ENCODE results near the gene WDR74.
A peak's percentile ranks its signal among the peaks of the same experiment; 100 is the strongest.
"Not testable (repeated sequence)": the region's sequence is repeated elsewhere in the genome, so short reads cannot be mapped to it uniquely, and the experiment has no call there.

WDR74 gene

DNA sequence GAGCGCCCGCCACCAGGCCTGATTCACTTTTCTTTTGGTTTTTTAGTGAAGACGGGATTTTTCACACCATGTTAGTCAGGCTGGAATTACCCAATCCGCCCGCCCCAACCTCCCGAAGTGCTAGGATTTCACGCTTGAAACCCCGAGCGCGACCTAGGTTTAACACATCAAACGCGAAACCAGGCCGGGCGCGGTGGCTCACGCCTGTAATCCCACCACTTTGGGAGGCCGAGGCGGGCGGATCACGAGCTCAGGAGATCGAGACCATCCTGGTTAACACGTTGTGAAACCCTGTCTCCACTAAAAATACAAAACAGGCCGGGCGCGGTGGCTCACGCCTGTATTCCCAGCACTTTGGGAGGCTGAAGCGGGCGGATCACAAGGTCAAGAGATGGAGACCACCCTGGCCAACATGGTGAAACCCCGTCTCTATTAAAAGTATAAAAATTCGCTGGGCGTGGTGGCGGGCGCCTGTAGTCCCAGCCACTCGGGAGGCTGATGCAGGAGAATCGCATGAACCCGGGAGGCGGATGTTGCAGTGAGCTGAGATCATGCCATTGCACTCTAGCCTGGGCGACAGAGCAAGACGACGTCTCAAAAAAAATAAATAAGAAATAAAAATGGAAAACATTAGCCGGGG lies 1.5 kb upstream of the WDR74 start:
- H3K27ac Mint-ChIP-seq, H3K27me3 Mint-ChIP-seq, H3K4me3 Mint-ChIP-seq, H3K9me3 Mint-ChIP-seq: not testable (repeated sequence)
- Mint-ChIP-seq H3K36me3 (ENCODE audit: low read depth) (peaks cover 27% of the 10 kb centered on the region), H3K4me1 (ENCODE audit: low read depth) (peaks cover 42% of the 10 kb centered on the region)

DNA sequence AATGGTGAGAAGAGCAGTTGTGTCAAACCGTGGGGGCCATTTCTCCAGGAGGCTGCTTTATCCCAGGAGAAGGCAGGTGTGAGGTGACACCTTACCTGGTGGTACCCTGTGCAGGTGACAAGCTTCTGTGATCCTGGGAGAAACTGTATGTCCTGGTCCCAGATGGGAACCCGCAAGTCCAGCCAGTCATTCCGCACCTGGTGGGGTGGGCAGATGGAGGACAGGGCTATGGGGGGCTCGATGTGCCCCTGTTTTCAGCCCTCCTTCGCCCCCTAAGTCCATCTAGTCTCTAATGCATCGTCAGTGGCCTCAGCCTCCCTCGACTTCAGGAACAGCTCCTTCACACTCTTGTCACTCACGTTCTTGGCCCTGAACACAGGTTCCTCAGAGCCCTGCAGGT lies 4.1 kb downstream of the WDR74 start:
- H3K4me1 Mint-ChIP-seq (ENCODE audit: low read depth), result peaks cover 60% of the 10 kb centered on the region
- no peaks in the 10 kb centered on the region for H3K27me3 Mint-ChIP-seq
- no peak overlapping the region for H3K27ac Mint-ChIP-seq
- H3K9me3 Mint-ChIP-seq, result no peaks in the 10 kb centered on the region
- H3K4me3 Mint-ChIP-seq, result no peak overlapping the region
- H3K36me3 Mint-ChIP-seq (ENCODE audit: low read depth), result peaks cover 56% of the 10 kb centered on the region

DNA sequence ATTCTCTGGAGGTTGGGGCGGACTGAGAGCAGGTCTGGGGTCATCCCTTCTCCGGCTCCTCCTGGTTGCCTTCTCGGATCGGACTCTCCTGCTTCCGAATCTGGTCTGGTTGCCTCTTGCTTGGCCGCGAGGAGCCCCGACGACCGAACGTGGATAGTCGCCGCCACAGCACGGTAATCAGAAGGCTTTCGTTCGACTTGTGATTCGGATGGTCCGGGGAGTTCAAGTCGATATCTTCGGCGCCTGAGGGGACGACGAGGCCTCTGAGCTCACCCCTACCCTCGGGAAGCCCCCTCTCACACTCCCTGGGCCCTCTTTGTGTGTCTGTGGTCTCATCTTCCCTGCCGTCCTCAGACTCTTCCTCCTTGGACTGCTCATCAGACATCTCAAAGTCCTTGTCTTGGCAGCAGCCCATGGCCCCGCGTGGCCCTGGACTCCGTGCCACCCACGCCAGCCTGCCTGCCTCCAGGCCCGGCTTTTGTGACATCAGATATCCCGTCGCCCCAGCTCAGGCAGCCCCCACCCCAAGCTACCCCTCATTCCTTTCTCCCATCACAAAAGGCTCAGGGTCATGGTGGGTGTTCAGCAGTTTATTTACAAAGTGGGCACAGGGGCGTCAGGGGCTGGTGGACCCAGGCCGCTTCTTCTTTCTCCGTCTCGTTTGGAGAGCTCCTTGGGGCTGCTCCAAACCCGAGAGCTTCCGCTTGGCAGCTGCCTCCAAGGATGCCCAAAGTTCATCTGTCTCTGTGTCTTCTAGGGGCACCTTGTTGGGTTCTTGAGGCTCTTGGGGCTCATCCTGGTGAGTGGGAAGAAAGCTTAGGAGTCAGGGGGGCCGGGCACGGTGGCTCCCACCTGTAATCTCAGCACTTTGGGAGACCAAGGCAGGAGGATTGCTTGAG lies 6.8 kb downstream of the WDR74 start, which contains the start of gene TEX54:
TSS of gene TEX54 (minus strand) at position 506 of the 899 bp plus-strand sequence.
- Mint-ChIP-seq H3K27me3 (no peaks in the 10 kb centered on the region), H3K27ac (peak within 1 kb of the TSS; percentile 96), H3K4me1 (ENCODE audit: low read depth) (peaks cover 51% of the 10 kb centered on the region), H3K9me3 (no peaks in the 10 kb centered on the region), H3K36me3 (ENCODE audit: low read depth) (peaks cover 49% of the 10 kb centered on the region), H3K4me3 (peak within 1 kb of the TSS; percentile 93)

DNA sequence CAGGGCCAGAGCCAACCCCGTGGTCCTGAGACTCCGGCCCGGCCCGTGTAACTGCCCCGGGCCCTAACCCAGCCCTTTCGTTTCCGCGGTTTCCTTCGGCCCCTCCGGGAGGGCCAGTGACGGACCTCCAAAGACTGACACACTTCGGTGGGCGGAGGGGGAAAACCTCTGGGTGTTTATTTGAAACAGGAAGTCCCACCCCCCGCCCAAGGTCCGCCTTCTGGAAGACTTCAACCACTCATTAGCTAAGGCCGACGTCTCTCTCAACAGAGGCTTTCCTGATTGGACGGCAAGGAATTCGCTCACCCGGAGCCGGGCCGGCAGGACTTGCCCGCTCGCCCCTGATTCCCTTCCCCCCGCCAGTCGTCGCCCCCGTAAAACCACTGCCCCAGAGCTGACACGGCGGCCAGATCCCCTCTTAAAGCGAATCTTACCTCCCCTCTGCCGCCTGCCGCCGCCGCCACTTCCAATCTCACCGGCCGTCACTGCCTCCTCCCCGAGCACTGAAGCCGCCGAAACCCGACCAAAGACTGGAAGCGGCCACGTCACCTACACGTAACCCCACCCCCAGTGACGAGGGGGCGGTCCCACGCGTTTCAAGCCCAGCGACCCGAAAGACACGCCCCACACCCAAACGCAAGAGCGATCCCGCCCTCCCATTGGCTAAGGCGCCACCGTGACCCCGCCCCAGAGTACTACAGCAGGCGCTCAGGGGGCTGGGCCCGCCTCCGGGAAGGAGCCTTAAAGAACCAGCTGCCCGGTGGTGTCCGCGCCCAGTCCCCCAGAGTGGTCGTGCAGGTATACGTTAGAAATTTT lies 7.7 kb downstream of the WDR74 start, which contains the start of gene STX5:
TSS of gene STX5 (minus strand) at position 532 of the 816 bp plus-strand sequence. CDS start 808 bp downstream, outside the sequence.
- Mint-ChIP-seq H3K36me3 (ENCODE audit: low read depth) (peaks cover 53% of the 10 kb centered on the region), H3K4me1 (ENCODE audit: low read depth) (peaks cover 44% of the 10 kb centered on the region), H3K27ac (peak within 1 kb of the TSS; percentile 96), H3K27me3 (no peaks in the 10 kb centered on the region), H3K4me3 (peak within 1 kb of the TSS; percentile 93), H3K9me3 (no peaks in the 10 kb centered on the region)

DNA sequence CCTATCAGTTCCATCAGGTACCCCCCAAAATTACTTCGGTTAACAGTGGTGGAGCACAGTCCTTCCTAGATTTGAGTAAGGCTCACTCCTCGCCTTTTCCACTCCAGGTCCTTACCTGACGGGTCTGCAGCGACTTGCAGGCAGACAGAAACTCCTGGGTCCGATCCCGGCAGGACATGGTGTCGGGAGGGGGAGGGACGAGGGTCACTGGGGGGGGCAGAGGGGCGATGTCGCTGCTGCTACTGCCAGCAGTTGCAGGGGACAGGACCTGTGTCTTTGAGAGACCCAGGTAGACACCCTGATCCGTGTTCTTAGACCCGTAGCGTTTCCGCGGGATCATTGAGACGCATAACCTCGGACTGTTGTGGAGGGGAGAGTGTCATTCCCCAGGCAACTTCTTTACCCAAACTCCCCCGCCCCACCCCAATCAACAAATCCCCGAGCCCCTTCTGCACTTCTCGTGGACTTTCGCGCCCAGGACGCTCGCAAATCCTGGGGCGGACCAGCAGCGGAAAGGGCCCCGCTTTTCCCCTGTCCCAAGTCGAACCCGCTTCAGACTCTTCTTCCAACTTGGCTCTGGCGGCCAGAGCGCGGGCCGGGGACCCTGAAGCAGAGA lies 8.4 kb downstream of the WDR74 start:
- no peaks in the 10 kb centered on the region for H3K9me3 Mint-ChIP-seq
- peak overlapping the region; percentile 93 for H3K4me3 Mint-ChIP-seq
- peaks cover 46% of the 10 kb centered on the region for H3K36me3 Mint-ChIP-seq (ENCODE audit: low read depth)
- peak overlapping the region; percentile 96 for H3K27ac Mint-ChIP-seq
- peaks cover 37% of the 10 kb centered on the region for H3K4me1 Mint-ChIP-seq (ENCODE audit: low read depth)
- H3K27me3 Mint-ChIP-seq, result no peaks in the 10 kb centered on the region

DNA sequence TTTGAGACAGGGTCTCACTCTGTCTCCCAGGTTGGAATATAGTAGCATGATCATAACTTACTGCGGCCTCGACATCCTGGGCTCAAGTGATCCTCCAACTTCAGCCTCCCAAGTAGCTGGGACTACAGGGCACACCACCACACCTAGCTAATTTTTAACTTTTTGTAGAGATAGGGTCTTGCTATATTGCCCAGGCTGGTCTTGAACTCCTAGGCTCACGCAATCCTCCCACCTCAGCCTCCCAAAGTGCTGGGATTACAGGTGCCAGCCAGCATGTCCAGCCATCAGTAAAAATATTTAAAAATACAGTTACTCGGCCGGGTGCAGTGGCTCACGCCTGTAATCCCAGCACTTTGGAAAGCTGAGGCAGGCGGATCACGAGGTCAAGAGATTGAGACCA lies 11.3 kb downstream of the WDR74 start:
- Mint-ChIP-seq H3K36me3 (ENCODE audit: low read depth) (peaks cover 42% of the 10 kb centered on the region), H3K4me1 (ENCODE audit: low read depth) (peaks cover 21% of the 10 kb centered on the region)
- not testable (repeated sequence) for H3K27ac Mint-ChIP-seq, H3K4me3 Mint-ChIP-seq, H3K27me3 Mint-ChIP-seq, H3K9me3 Mint-ChIP-seq

DNA sequence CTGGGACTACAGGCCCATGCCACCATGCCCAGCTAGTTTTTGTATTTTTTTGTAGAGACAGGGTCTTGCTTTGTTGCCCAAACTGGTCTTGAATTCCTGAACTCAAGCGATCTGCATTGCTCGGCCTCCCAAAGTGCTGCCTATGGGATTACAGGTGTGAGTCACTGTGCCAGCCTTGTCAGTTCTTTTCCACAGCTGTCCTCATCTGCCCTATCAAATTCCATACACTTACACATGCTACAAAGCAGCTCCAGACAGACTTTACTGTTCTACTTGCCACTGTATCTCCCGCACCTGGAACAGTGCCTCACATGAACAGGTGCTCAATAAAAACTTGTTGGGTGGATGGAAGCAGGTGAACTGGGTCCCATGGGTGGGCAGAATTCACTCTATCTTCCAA lies 15.7 kb downstream of the WDR74 start:
- no peaks in the 10 kb centered on the region for H3K9me3 Mint-ChIP-seq
- peak overlapping the region; percentile 31 for H3K27ac Mint-ChIP-seq
- no peaks in the 10 kb centered on the region for H3K27me3 Mint-ChIP-seq

DNA sequence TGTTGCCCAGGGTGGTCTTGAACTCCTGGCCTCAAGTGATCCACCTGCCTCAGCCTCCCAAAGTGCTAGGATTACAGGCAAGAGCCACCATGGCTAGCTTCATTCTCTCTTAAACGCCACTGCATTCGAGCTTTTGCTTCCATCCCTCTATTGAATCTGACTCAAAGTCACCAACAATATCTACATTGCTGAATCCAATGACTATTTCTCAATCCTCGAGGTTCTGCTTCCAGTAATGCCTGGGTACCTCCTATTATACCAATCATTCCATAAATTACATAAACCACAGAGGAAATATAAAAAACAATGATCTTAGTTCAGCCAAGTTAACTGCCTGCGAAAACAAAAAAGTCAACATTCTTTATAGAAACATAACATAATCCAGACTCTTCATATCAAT lies 22.3 kb downstream of the WDR74 start:
- Mint-ChIP-seq H3K36me3 (ENCODE audit: low read depth) (peaks cover 24% of the 10 kb centered on the region), H3K9me3 (no peaks in the 10 kb centered on the region), H3K4me3 (no peak overlapping the region), H3K4me1 (ENCODE audit: low read depth) (no peaks in the 10 kb centered on the region), H3K27ac (no peak overlapping the region), H3K27me3 (no peaks in the 10 kb centered on the region)

More for the DNA sequence above, 15.7 kb downstream of the WDR74 start:
- Mint-ChIP-seq H3K4me1 (ENCODE audit: low read depth) (no peaks in the 10 kb centered on the region), H3K4me3 (no peak overlapping the region), H3K36me3 (ENCODE audit: low read depth) (peaks cover 54% of the 10 kb centered on the region)

DNA sequence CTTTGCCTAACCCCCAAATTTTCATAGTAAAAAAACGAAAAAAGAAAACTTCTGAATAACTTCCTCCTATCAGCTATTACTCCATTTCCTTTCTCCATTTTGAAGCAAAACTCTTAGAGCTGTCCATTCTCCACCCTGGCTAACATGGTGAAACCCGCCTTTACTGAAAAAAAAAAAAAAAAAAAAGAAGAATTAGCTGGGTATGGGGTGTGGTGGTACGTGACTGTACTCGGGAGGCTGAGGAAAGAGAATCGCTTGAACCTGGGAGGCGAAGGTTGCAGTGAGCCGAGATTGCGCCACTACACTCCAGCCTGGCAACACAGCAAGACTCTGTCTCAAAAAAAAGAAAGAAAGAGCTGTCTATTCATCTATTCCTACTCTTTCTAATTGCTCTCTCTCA lies 22.8 kb downstream of the WDR74 start:
- Mint-ChIP-seq H3K27me3 (no peaks in the 10 kb centered on the region), H3K27ac (no peak overlapping the region), H3K9me3 (no peaks in the 10 kb centered on the region), H3K4me1 (ENCODE audit: low read depth) (no peaks in the 10 kb centered on the region), H3K36me3 (ENCODE audit: low read depth) (peaks cover 24% of the 10 kb centered on the region), H3K4me3 (no peak overlapping the region)

DNA sequence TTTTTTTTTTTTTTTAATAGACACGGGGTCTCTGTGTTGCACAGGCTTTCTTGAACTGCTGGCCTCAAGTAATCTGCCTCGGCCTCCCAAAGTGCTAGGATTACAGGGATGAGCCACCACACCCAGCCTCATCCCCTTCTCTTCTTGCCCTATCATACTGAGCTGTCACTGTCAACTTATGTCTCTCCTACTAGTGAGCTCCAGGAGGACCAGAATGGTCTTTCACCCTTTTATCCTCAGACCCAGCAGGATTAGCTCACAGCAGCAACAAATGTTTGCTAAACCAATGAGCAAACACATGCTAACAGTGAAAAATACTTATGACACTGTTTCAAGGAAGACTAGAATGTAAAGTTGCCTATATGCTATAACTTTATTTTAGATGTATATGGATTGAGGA lies 27.7 kb downstream of the WDR74 start:
- Mint-ChIP-seq H3K4me3 (no peak overlapping the region), H3K36me3 (ENCODE audit: low read depth) (peaks cover 4% of the 10 kb centered on the region), H3K27me3 (no peaks in the 10 kb centered on the region), H3K4me1 (ENCODE audit: low read depth) (peaks cover 2% of the 10 kb centered on the region), H3K27ac (no peak overlapping the region), H3K9me3 (no peaks in the 10 kb centered on the region)

DNA sequence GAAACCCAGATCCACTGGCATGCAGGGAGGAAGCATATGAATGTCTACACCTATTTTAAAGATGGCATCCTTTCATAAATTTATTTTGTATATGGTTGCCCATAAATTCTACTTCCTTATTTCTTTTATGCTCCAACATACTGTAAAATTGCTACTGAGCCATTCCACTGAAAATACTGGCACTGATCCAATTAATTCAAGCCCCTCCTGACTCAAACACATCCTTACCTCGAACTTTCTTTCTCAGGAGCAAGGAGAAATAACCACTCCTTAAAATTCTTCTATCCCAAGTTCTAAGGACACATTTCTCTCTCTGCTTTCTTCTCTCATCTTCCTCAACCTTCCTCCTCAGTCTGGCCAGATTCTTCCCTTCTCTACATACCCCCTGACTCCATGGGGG lies 28.6 kb downstream of the WDR74 start:
- H3K27ac Mint-ChIP-seq, result peak overlapping the region; percentile 27
- H3K27me3 Mint-ChIP-seq, result no peaks in the 10 kb centered on the region
- H3K4me1 Mint-ChIP-seq (ENCODE audit: low read depth), result peaks cover 10% of the 10 kb centered on the region
- no peak overlapping the region for H3K4me3 Mint-ChIP-seq
- H3K9me3 Mint-ChIP-seq, result no peaks in the 10 kb centered on the region
- H3K36me3 Mint-ChIP-seq (ENCODE audit: low read depth), result peaks cover 4% of the 10 kb centered on the region

DNA sequence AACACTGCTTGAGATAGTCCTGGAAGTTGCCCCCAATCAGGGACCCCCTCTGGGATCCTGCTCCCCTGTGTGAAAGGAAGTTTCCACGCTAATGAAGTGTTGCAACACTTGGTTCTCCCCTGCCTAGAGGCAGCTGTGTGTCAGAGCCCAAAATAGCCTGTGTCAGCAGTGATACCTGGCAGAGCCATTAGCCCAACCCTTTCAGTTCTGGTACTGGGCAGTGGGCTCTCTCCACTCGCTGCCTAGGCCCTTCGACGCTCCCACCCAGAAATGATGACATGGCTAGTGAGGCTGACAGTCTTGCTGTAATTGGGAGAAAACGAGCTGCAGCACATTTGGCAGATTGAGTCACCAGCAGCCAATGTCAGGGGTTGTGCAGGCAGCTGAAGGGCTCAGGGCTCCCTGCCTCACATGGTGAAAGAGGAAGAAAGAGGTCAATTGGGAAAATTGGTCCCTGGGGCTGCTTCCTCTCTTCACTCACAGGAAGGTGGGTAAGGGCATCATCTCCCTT lies 32.7 kb downstream of the WDR74 start:
- H3K4me3 Mint-ChIP-seq, result peak overlapping the region; percentile 99
- H3K36me3 Mint-ChIP-seq (ENCODE audit: low read depth), result peaks cover 30% of the 10 kb centered on the region
- H3K4me1 Mint-ChIP-seq (ENCODE audit: low read depth), result peaks cover 35% of the 10 kb centered on the region
- peak overlapping the region; percentile 97 for H3K27ac Mint-ChIP-seq
- H3K9me3 Mint-ChIP-seq, result no peaks in the 10 kb centered on the region
- H3K27me3 Mint-ChIP-seq, result no peaks in the 10 kb centered on the region

DNA sequence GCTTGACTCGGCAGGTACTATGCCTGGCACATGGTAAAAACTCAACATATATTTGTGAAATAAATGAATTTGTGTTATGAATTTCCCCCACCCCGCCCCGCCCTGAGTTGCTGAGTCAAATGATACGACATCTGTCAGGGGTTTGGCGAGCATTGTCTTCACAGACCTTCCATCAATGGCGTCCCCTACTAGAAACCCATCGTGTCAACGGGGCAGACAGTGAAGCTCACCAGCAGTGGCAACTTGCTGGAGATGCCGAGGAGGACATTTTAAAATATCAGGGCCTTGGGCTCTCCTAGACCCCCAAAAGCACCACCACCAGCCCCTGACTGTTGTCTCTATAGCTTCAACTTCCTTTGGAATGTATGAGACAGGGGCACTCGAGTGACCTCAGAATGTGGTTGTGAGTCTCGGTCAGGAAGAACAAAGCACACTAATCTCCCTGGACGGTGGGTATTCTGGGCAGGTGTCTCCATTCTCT lies 33.4 kb downstream of the WDR74 start:
- H3K4me3 Mint-ChIP-seq, result peak overlapping the region; percentile 99
- H3K36me3 Mint-ChIP-seq (ENCODE audit: low read depth), result peaks cover 37% of the 10 kb centered on the region
- H3K9me3 Mint-ChIP-seq, result no peaks in the 10 kb centered on the region
- no peaks in the 10 kb centered on the region for H3K27me3 Mint-ChIP-seq
- H3K4me1 Mint-ChIP-seq (ENCODE audit: low read depth), result peaks cover 38% of the 10 kb centered on the region
- peak overlapping the region; percentile 97 for H3K27ac Mint-ChIP-seq

Data from stimulated activated naive CD8-positive, alpha-beta T cell treated with anti-CD3 and anti-CD28 coated beads, Interleukin-15, Interleukin-2, amounts not matched to agents 100 ng/mL and 50 ng/mL, for 24 hours (primary cell).